ENCODE data around the gene HOPX.
"Not testable (repeated sequence)": the region's sequence is repeated elsewhere in the genome, so short reads cannot be mapped to it uniquely, and the experiment has no call there.

Gene HOPX

DNA sequence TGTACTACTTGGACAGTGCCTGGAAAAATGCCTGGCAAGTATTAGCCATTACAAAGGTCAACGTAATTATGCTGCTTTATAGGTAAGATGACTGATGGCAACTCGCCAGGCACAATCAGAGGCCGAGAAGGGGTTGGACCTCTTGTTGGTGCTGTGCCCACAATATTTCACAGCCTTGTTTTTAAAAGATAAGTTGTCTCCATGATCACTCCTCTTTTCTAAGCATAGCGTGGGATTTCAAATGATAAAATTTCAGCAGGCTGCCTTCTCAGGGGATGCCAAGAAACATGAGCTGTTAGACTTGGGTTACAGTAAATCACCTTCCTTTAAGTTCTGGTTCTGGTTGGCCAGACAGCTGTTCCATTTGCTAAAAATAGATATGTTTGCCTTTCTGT is 26.9 kb downstream of the HOPX start:
- DNase-seq (ENCODE audit: low read depth), result no peak

DNA sequence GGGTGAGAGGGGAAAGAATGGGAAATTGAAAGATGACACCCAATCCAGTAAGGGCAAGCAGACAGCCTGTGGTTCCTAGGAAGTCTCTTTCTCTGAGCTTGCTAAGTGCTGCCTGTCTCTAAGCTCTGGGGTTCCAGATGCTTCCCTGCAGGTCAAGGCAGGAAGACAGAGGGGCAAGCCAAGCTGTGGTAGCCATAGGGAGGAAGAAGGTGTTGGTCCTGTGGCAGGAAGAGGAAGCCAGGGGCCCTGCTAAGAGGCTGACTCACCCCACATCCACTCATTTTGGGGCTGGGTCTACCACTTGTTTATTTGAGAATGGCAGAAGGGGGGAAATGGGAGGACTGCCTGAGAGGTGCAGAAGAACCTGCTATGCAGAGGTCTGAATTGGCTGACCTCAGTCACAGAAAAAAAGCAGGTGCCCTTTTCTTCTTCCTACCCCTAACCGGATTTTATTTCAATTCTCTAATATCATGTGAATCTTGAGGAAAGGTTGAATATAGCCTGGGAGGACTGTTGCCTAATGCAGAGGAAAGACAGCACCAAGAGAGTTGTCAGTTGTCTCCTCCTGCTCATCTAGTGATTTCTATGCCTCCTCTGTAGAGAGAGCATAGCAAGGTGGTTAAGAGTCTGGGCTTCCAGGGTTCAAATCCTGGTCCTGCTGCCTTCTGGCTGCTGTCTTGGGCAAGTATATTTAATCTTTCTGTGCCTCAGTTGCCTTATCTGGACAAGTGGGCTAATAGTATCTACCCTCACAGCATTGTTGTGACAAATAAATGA is 27.4 kb downstream of the HOPX start:
- DNase-seq (ENCODE audit: low read depth), result peak; percentile 17

DNA sequence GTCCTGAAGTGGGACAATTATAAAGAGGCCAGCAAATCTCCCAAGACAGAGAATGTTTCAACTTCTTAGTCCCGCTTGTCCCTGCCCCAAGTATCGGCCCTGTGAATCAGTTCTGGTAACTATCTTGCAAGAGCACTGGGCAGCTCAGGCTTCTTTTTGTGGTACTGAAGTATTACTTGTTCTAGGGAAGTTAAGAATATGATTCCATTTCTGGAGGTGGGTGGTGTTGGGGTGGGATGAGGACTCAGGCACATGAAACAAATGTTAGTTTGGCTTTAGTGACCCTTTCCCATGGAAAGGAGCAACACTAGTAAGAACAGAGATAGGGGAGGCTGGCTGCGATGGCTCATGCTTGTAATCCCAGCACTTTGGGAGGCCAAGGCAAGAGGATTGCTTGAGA is 28.9 kb downstream of the HOPX start:
- DNase-seq (ENCODE audit: low read depth), result no peak

DNA sequence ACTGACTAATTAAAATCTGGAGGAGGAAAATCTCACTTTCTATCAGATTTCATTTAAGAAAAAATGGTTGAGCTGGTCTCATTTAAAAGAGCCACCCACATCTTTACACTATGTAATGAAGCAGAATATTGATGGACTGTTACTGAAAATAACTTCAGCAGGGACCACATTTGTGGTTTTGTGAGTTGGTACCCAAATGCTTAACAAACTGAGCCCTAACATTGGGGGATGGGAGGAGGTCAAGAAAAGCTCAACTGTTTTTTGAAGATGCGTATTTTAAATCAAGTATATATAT is 30.1 kb downstream of the HOPX start:
- DNase-seq (ENCODE audit: low read depth), result no peak

DNA sequence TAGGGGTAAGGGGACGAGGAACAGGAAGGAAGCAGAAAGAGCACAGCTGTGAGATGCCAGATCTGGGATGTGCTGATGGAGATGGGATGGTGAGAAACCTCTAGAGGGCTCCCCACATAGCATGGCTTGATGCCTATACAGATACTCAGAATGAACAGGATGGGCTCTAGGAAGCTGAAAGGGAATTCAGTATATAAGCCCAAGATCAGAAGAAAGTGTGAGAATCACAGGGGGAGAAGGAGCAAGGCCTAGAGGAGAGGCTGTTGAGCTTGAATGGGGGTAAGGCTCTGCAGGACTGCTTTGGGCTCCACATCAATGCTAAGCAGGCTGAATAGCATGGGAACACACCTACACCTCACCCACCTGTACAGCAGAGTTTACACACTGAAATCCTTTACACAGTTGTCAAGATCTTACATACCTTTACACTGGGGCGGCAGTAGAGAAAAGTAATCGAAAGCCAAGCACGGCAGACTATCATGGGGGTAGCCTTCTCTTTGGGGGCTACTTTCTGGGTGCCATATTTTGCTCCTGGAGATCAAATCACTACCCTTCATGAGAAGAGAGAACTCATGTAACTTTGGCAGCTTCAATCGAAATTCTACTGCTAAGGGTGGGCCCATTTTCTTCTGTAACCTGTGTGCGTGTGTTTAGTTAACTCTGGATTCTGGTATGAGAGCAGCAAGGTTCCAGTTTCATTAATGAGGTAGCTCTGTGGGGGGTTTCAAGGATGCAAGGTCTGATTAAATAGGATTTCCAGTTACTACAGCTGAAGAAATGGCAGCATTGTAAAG is 30.6 kb downstream of the HOPX start:
- no peak for DNase-seq (ENCODE audit: low read depth)

DNA sequence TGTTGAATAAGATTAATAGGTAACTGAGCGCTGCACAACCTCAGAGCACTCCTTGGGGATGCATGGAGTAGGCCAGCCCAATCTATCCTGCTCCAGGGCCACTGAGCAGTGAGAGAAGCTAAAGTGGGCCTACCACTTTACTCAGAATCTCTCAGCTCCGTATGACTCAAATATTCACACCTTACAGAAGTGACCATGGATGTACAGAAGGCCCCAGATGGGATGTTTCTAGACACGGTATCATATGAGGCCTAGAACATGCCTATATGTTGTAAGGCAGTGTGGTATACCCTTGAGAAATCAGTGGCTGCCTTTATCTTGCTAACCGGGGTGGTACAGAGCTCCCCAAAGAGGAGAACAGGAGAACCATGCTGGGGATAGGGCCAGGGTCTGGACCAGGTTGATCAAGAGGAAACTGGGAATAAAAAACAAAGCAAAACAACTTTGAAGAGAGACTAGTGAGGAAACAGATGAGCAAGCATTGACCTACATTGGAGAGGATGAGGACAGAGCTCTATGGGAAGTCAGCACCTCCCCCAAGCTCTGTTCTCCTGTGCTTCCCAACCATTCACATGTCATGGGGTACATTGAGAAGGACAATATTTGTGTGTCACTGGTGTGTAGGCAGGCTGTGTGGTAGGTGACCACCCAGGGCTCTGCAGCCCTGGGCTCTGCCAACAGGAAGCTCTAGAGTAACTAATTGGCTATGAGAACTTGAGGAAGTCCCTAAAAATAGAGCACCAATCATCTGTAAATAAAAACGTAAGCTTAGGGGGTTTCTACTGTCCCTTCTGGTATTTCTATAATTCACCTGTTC is 31.4 kb downstream of the HOPX start:
- no peak for DNase-seq (ENCODE audit: low read depth)

DNA sequence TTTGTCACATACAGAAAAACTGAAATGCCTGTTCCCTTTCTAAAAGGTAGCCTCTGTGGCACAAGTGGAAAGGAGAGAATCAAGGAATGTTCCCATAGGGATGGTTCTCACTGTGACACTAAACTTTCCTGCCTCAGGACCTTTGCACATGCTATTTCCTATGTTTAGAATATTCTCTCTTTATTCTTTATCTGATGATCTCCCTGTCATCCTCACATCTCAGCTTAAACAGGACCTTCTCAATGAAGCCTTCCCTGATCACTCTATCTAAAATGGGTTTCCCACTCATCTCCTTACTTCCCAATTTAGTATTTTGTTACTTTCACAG is 32.3 kb downstream of the HOPX start:
- no peak for DNase-seq (ENCODE audit: low read depth)

DNA sequence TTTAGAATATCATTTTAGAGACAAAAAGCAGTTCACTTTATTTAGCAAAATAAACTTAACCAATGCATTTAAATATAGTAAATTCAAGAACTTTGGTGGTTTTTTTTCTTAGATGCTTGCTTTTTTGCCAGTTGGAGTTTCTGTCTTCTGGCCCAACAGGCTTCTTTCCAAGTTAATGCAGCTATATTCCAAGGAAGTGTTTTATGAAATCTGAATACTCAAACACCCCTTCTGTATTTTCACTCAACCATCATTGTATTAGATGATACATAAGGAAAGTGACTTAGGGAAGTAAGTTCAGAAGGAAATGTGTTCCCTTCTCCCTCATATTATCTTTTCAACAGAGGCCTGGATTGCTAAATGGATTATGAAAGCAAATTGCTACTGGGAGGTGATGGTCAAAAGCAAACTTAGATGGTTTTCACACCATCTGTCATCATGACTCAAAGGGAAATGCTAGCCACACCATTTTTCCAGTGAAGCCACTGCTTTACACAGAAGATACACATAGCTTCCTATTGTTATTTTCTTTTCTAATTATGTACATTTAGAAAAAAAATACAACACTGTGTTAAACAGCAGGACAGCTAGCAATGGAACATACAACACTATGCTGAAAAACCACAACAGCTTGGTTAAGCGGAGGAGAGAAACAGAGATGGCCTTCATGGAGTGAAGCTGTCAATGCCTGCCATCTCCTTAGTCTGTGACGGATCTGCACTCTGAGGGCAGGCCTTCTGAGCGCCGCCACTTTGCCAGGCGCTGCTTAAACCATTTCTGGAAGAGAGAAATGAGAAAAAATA is 32.9 kb downstream of the HOPX start:
- DNase-seq (ENCODE audit: low read depth), result no peak

DNA sequence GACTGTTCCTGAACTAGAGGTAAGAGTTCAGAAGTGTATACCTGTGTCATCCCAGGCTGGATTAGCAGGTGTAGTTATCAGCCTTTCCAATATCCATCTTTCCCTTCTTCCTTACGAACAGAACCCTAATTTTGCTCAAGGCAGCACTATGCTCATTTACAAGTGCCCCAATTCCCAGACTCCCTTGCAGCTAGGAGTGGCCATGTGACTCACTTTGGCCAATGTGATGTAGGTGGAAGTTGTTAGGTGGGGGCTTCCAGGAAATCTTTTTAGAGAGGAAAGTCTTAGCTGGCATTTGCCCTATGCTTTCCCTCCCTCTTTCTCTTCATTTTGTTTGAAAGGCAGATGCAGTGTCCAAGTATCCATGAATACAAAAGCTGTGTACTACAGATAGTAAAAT is 34.8 kb downstream of the HOPX start:
- DNase-seq (ENCODE audit: low read depth), result no peak

DNA sequence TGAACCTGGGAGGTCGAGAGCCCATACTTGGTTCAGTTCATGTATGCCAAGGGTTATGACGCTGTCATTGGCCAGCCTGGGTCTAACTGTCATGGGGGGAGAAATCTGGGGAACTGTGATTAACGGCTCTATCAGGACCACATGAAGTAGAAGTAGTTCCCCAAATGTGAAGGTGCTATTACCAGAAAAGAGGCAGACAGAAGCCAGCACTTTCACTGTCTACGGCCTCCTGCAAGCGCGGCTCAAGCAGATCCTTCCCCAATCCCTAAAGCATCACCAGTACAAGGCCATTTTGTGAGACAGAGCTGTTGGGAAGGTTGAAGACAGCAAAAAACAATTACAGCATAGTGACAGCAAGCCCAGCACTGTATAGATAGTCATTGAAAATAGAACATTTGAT is 37.5 kb downstream of the HOPX start:
- DNase-seq (ENCODE audit: low read depth), result no peak

DNA sequence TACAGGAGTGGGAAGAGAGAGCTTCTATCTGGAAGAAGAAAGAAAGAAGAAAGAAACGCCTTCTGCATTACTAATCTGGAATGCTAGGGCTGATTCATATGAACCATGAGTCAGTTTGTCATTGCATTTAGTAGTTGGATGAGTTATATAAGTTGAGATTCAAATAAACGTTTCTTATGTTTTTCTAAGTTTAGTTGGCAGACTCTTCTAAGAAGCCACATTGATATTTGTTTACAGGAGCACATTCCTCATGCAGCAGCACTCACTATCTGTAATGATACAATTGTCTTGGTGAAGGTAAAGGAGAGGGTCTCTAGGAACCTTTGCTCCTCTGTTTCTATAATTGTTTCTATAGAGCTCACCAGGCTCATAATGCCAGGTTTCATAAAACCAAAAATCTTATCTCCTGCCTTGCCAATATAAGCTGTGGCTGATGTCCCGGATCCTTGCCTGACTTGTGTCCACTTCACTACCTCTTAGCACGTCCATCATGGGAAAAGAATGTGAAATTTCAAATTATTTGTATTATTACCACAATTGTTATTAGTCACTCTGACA is 39.5 kb downstream of the HOPX start:
- DNase-seq (ENCODE audit: low read depth), result no peak

DNA sequence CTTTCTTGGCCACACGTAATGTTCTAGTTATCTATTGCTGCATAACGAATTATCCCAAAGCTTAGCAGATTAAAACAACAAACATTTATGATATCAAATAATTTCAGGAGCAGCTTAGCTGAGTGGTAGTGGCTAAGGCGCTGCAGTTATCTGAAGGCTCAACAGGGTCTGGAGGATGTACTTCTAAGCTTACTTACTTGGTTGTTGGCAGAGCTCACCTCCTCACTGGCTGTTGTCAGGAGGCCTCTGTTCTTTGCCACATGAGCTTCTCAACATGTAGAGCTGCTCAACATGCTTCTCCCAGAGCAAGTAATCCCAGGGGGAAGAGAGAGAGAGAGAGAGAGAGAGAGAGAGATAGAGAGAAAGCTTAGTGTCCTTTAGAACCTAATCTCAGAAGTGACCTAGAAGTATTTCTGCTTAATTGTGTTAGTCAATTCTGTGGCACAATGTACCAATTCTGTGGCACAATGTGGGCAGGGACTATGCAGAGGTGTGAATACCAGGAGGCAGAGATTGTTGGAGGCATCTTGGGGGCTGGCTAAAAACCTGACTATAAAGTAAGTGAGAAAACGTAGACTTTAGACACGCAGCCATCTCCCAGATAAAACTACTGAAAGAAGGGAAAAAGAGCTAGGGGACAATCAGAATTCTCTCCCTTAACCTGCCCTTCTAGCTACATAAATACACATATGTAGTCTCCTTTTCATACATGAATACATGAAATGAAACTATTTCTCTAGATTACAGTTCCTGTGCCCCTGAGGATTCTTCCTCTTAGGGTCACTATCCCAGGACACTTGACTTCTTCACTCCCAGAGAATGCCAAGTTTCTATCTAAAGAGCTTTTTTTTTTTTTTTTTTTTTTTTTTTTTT is 40.2 kb downstream of the HOPX start:
- DNase-seq (ENCODE audit: low read depth), result peak; percentile 16

DNA sequence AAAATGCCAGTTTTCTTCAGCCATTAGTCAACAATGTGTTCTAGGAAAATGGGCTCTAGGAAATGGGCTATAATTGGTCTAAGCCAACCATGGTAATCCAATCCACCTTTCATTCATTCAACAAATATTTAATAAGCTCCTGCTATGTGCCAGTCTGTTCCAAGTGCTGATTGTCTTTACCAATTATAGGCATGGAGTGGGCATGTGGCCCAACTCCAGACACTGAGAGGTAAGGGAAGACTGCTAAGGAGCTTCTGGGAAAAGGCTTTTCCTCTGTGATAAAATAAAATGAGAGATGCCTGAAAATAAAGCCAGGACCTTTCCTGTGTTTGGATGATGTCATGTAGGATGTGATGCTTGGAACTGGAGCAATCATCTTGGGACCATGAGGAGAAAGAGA is 43.3 kb downstream of the HOPX start:
- no peak for DNase-seq (ENCODE audit: low read depth)

DNA sequence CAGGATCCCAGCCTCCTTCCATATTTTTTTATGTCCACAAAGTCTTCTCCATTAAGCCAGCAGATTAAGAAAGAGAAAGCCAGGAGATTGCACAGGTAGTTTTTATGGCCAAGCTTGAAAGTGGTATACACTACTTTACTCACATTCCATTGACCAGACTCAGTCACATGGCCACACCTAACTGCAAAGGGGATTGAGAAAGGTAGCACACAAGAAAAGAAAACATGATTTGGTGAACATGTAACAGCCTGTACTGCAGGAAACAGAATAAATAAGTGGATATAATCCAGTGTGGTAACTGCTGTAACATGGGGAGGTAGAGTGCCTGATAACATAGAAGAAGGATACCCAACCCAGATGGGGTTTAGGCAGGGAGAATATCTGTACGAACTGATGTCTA is 43.9 kb downstream of the HOPX start:
- DNase-seq (ENCODE audit: low read depth), result no peak

DNA sequence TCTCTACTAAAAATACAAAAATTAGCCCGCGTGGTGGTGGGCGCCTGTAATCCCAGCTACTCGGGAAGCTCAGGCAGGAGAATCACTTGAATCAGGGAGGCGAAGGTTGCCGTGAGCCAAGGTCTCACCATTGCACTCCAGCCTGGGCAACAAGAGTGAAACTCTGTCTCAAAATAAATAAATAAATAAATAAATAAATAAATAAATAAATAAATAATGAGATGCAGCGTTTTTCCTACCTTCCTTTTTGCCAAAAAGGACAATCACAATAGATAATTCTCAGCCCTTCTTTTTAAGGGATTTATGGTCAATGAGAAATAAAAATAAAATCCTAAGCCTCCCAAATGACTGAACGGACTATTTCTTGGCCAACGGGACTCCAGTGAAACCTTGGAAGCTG is 46.1 kb downstream of the HOPX start:
- not testable (repeated sequence) for DNase-seq (ENCODE audit: low read depth)

DNA sequence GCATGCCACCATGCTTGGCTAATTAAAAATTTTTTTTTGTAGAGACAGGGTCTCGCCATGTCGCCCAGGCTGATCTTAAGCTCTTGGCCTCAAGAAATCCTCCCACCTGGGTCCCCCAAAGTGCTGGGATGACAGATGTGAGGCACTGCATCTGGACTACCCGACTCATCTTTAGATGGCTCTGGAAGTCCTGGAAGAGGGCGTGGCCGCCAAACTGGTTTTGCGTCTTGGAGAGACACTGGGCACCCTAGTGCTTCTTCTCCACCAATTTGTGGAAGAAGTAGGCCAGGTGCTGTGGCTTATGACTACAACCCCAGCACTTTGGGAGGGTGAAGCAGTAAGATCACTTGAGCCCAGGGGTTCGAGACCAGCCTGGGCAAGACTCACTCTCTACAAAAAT is 47.6 kb downstream of the HOPX start:
- no peak for DNase-seq (ENCODE audit: low read depth)

DNA sequence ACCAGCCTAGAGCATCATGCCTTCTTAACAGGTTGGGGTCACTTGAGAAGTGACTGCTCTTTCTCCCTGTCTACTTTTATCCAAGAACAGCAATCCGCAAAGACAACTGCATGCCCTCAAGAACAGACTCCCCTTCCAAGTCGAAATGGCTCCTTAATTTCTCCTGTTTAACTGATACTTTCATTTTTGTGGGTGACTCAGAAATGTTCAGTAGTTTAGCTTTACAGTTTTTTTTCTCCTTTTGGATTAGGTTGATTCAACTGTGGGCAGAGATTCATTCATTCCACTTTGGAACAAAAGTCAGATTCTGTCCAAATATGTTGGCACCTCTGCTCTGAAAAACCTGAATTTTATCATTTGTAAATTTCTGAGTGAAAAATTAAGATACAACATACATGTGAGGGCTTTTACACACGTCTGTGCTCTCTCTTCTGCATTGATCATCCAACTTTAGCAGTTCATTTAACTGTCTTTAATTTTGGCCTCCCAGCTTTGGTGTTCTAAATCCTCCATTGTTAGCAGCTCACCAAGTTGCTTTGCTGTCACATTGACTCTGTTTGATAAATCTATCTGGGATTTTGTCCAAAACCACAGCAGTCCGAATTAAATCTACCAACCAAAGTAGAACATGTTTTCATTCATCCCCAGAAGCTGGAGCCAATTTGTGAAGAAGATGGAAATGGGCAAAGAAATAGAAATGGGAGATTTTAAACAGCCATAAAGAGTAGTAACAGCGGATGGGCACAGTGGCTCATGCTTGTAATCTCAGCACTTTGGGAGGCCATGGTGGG is 50.0 kb downstream of the HOPX start:
- no peak for DNase-seq (ENCODE audit: low read depth)

DNA sequence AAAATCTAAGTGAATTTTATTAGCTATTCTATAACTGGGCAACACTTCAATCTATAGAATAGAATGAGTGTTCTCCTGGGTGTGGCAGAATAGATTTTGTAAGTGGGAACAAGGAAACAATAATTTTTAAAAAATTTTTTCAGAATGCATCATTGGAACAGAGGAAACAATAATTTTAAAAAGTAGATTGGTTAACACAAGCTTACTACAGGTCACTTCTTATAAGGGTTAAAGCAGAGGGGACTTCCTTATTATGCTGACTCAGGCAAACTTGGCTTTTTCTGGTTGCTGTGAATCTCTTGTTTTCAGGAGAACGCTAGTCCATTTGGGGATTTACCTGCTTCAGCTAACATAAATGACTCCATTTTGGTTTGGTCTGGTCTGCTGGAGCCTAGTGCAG is 52.5 kb downstream of the HOPX start:
- no peak for DNase-seq (ENCODE audit: low read depth)

DNA sequence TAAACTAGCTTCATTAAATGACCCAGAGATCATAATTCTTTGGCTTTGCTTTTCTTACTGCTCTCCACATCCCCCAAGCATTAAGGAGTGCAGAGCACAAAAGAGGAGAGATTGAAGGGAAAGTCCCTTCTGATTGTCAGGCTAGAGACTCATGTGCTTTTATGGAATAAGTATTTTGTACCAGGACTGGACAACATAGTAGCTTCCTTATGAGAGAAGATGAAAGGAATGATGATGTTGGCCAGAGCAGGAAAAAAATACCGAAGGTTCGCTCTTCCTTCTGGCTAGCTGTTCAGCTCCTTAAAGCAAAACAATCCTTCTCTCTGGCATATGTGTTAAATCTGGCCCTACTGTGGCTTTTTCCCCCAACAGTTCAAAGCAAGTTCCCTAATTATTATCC is 53.1 kb downstream of the HOPX start:
- DNase-seq (ENCODE audit: low read depth), result no peak

DNA sequence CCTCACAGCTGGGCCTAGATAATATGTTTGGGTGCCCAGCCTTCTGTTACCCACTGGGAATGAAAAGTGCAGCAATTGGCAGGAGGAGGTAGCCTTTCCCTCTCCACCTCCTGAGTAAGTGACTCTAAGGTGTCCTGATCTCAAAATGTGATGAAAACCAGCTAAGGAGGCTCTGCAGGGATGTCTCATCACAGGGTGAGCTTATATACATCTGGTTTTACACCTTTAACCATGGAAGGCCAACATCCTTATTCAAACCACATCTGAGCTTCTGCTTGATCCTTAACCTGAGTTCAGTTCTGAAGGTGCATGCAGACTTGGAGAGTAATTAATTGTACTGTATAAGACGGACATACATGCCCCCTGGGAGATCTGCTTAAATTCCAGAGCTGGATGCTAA is 53.7 kb downstream of the HOPX start:
- no peak for DNase-seq (ENCODE audit: low read depth)

Measured in stimulated activated CD8-positive, alpha-beta memory T cell treated with anti-CD3 and anti-CD28 coated beads, Interleukin-4, amount 100 ng/mL, for 24 hours (primary cell).